GM18511 (cell line): Measurements from ENCODE around the gene ABLIM3.

Source experiments
- ATAC-seq: cut with Tn5 transposase; IDR thresholded peaks from one replicate; pipeline ENCODE4 v1.9.1; 2021; ENCODE audit warnings: mild to moderate bottlenecking, moderate library complexity; ENCODE audit not compliant: unreplicated experiment

Gene ABLIM3

DNA sequence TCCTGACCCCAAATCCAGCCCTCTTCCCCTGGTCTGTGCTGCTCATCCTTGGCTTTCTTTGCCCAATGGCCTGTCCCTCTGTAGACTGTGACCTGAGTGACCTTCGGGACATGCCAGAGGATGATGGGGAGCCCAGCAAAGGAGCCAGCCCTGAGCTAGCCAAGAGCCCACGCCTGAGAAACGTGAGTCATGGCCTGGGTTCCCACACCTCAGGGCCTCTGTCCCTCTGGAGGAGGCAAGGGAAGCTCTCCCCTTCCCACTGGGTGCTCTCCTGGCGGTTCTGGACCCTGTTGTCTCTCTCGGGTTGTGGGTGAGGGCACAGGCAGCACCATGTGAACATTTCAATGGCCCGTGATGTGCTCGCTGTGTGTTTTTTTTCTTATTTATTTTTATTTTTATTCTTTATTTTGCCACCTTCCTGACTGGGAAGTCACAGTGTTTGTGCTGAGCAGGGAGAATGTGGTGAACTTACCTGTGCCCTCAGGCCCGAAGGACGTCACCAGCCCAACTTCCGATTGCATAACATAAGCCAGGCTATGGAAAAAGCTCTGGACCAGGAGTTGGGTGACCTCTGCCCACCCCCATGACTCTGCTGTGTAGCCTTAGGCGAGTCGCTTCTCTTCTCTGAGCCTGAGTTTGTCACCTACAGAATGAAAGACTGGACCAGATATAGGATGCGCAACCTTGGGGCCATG, 159.9 kb downstream of the ABLIM3 start:
- no peak for ATAC-seq

DNA sequence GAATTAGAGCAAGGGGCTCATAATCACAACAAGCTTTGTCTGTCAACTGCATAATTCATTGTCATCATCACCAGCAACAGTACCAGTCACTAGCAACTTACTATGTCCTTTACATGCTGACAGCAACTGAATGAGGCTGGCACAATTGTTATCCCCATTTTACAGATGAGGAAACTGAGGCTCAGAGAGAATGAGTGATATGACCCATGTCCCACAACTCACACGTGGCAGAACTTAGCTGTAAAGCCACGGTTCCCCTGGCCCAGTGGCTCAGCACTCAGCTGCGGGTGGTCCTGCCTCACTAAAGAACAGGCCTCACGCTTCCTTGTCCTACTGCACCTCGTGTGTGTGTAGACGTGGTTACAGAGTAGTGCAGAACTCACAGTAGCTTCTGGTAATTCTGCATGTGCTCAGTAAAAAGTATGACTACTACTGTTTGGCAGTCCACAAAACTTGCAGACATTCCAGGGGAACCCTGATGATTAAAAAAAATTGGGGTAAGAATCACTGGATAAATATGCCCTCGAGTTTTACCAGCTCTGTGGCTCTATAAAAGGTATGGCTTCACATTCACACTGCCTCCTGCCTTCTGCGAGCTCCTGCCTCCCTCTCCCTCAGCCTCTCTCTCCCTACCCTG, 160.6 kb downstream of the ABLIM3 start:
- no peak for ATAC-seq

DNA sequence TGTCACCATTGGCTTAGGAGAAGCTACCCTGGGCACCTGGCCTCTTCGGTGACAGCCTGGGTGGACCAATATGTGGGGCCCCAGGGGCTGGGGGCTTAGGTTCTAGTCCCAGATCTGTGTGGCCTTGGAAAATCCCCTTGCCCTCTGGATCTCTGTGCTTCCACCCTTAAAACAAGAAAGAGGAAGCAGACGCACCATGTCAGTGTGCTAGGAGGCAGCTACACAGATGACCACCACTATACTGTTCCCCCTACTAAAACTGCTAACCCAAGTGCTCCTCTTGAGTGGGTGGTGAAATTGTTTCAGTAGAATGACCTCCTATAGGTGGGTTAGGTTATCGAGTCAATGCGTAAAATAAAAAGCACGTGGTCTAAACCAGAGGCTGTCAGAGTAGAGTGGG, 161.3 kb downstream of the ABLIM3 start:
- no peak for ATAC-seq

DNA sequence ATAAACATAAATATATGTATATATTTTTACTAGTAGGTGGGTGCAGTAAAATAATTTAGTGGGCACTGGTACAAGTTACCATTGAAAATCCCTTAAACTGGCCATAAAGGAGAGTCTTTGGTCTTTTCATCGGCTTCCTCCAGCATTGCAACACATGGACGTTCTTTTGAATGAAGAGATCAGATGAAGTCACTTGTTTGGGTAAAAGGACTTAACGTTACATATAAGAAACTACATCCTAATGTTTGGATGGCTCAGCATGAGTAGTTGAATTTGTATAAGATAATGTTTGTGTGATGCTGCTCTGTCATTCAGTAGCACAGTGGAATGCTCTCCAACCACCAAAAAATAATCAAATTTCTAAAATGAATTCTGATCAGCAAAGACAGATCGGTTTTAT, 161.9 kb downstream of the ABLIM3 start:
- ATAC-seq, result no peak

DNA sequence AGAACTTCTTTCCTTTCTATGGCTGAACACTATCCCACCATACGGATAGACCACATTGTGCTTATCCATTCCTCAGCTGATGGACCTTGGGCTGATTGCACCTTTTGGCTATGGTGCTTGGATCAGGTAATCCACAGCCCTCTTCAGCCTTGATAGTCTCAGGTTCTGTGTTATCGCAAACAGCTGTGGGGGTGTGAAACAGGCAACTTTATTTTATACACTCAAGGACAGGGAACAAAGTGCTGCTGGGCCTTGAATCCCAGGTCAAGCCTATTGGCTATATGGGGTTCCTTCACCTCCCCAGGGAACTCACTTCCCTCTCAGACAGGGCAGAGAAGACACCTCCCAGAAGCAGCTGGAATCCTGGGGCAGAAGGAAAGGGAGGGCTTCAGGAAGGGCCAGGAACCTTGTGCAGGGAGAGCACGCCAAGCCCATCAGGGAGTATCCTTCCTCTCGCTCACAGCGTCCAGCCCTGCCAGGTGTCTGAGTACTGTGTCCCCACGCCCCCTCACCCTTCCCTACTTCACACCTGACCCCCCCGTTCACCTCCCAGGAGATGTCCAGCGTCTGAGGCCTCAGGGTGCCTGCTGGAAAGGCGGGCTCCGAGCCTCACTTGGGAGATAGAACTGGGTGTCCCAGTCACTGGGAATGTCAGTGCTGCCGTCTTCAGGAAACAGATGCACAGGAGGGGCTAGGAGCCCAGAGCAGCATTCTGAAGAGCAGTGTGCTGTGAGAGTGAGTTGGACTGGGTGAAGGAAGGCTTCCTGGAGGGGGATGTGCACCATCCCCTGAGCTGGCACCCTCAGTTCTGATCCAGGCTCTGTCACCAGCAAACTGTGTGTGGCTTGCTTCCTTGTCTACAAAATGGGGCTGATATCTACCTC, 163.1 kb downstream of the ABLIM3 start:
- ATAC-seq, result no peak

DNA sequence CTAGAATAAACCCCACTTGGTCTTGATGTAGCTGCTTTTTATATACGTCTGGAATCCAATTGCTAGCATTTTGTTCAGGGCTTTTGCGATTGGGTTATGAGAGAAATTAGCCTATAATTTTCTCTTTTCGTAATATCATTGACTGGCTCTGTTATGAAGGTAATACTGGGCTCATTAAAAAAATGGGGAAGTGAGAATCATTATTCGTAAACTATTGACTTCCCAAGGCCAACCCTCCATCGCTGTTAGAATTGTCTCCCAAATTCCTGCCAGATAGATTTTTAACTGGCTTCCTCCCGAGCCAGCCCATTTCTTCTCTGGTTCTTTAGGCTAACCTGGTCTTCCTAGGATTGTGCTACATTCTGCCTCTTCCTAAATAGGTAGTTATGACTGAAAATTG, 168.1 kb downstream of the ABLIM3 start:
- ATAC-seq, result no peak
